Stimulated activated CD4-positive, alpha-beta T cell treated with anti-CD3 and anti-CD28 coated beads, Interleukin-12 subunit alpha, Interleukin-12 subunit beta, amount 100 ng/mL, for 48 hours (primary cell): ENCODE results near the gene BCCIP.

Experiments used
- DNase-seq, 3 donors: peaks; one replicate each; pipeline ENCODE4 v3.0.0-alpha.2; 2020; ENCODE audit warnings: low read depth in 2 of 3, low spot score in 1 of 3

Gene BCCIP

GRCh38 chr10:125797994-125798662 lies 25.2 kb upstream of the BCCIP start:
- no peak for DNase-seq

- DNase-seq, result no peak
Observed at GRCh38 chr10:125799451-125800182, 23.7 kb upstream of the BCCIP start.

- DNase-seq, result no peak
Observed at GRCh38 chr10:125801574-125801973, 21.8 kb upstream of the BCCIP start.

- no peak for DNase-seq
Observed at GRCh38 chr10:125802131-125802530, 21.2 kb upstream of the BCCIP start.

GRCh38 chr10:125802739-125803138 lies 20.6 kb upstream of the BCCIP start:
- DNase-seq, result no peak

- DNase-seq, result no peak
Observed at GRCh38 chr10:125808047-125808446, 15.3 kb upstream of the BCCIP start.

GRCh38 chr10:125811251-125811650 lies 12.1 kb upstream of the BCCIP start:
- no peak for DNase-seq

GRCh38 chr10:125812128-125812750 lies 11.1 kb upstream of the BCCIP start:
- no peak for DNase-seq

- DNase-seq, result no peak
Observed at GRCh38 chr10:125815764-125816163, 7.6 kb upstream of the BCCIP start.

GRCh38 chr10:125816548-125816947 lies 6.8 kb upstream of the BCCIP start:
- DNase-seq, result no peak

- DNase-seq, result no peak
Observed at GRCh38 chr10:125817337-125817946, 5.9 kb upstream of the BCCIP start.

GRCh38 chr10:125820701-125821100 lies 2.6 kb upstream of the BCCIP start:
- DNase-seq, result no peak

- no peak for DNase-seq
Observed at GRCh38 chr10:125823663-125824251, 411 bp downstream of the BCCIP start.

GRCh38 chr10:125824736-125825135 lies 1.4 kb downstream of the BCCIP start:
- DNase-seq, result no peak

GRCh38 chr10:125827133-125827532 lies 3.8 kb downstream of the BCCIP start:
- no peak for DNase-seq

- no peak for DNase-seq
Observed at GRCh38 chr10:125828311-125828710, 5.0 kb downstream of the BCCIP start.

- DNase-seq, result no peak
Observed at GRCh38 chr10:125836746-125837145, 13.4 kb downstream of the BCCIP start.

GRCh38 chr10:125838802-125839575 lies 15.6 kb downstream of the BCCIP start:
- DNase-seq, result no peak

GRCh38 chr10:125840406-125840805 lies 17.1 kb downstream of the BCCIP start:
- DNase-seq, result no peak

- no peak for DNase-seq
Observed at GRCh38 chr10:125840955-125841354, 17.6 kb downstream of the BCCIP start.
